Lower leg skin (tissue), 3 donors: ENCODE data around the gene DOK7.

Experiments used
- POLR2A ChIP-seq, 2 donors: fragments of 450-650 bp; IDR thresholded peaks; one replicate each; pipeline ENCODE4 v1.6.1; 2016 to 2017; ENCODE audit warnings: antibody characterized with exemption in 2 of 2, mild to moderate bottlenecking in 1 of 2, moderate library complexity in 1 of 2
- TF ChIP-seq, protein P1 (sequence below), 3 donors: fragments of 450-650 bp; IDR thresholded peaks; one replicate each; pipeline ENCODE4 v1.5.1; 2016; ENCODE audit warnings: antibody characterized with exemption in 3 of 3, mild to moderate bottlenecking in 3 of 3, moderate library complexity in 2 of 3

DNA sequence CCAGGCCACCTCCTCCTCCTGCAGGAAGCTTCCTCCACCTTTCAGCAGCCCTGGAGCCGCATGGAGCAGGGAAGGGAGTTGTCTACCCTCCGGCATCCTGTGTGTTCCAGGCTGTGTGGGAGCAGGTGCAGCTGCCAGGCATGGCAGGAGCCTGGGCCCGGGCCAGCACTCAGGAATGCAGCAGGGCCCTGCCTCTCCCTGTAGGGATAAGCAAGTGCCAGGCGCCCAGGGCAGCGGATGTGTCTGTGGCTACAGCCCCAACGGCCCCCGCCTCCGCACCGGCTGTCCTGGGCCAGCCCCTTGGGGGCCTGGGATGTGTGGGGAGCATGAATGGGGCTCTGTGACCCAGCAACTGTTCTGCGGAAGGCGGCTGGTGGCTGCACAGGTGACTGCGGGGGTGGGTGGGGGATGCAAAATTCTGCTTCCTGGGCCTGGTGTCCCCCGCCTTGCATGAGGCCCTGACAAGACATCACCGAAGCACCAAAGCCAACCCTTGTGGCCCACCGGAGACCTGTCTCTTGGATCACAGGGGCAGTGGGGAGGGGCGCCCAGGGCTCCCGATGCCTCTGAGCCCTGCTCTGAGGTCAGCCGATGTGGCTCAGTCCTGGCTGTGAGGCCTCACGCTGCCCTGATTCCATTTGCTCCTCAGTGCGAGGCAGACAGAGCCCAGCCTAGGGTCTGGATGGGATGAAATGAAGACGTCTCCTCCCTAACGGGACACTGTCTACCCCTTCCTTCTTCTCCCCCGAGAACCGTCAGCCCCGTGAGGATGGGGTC, 1.4 kb upstream of the DOK7 start:
- TF ChIP-seq, protein P1, sequence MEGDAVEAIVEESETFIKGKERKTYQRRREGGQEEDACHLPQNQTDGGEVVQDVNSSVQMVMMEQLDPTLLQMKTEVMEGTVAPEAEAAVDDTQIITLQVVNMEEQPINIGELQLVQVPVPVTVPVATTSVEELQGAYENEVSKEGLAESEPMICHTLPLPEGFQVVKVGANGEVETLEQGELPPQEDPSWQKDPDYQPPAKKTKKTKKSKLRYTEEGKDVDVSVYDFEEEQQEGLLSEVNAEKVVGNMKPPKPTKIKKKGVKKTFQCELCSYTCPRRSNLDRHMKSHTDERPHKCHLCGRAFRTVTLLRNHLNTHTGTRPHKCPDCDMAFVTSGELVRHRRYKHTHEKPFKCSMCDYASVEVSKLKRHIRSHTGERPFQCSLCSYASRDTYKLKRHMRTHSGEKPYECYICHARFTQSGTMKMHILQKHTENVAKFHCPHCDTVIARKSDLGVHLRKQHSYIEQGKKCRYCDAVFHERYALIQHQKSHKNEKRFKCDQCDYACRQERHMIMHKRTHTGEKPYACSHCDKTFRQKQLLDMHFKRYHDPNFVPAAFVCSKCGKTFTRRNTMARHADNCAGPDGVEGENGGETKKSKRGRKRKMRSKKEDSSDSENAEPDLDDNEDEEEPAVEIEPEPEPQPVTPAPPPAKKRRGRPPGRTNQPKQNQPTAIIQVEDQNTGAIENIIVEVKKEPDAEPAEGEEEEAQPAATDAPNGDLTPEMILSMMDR (IDR thresholded peaks at IDR 0.05): no peak
- no peak for TF ChIP-seq POLR2A (IDR thresholded peaks at IDR 0.05)
